RPMI8226 (cell line): ENCODE measurements around the gene TSPAN4.

Source experiments
- DNase-seq: peaks from one replicate; pipeline ENCODE4 v3.0.0-alpha.2; 2015

Gene TSPAN4

GRCh38 chr11:867856-868358 lies 25.3 kb downstream of the TSPAN4 start:
- no peak for DNase-seq

- DNase-seq: no peak
These were observed 25.7 kb downstream of the TSPAN4 start for GRCh38 chr11:868394-868793.

- no peak for DNase-seq
These were observed 26.1 kb downstream of the TSPAN4 start for GRCh38 chr11:868802-869201.

- no peak for DNase-seq
These were observed 26.9 kb downstream of the TSPAN4 start for GRCh38 chr11:869399-870126.

- no peak for DNase-seq
These were observed 27.4 kb downstream of the TSPAN4 start for GRCh38 chr11:870127-870413.

GRCh38 chr11:870418-870817 lies 27.8 kb downstream of the TSPAN4 start:
- DNase-seq: no peak

- no peak for DNase-seq
These were observed 28.8 kb downstream of the TSPAN4 start for GRCh38 chr11:871472-871871.

GRCh38 chr11:872799-873198 lies 30.1 kb downstream of the TSPAN4 start:
- no peak for DNase-seq

- DNase-seq: no peak
These were observed 31.1 kb downstream of the TSPAN4 start for GRCh38 chr11:873706-874105.

GRCh38 chr11:875203-875602 lies 32.6 kb downstream of the TSPAN4 start:
- DNase-seq: no peak

- no peak for DNase-seq
These were observed 33.2 kb downstream of the TSPAN4 start for GRCh38 chr11:875769-876301.

- no peak for DNase-seq
These were observed 33.9 kb downstream of the TSPAN4 start for GRCh38 chr11:876545-876944.

- no peak for DNase-seq
These were observed 34.9 kb downstream of the TSPAN4 start for GRCh38 chr11:877565-877964.

GRCh38 chr11:880447-880846 lies 37.8 kb downstream of the TSPAN4 start:
- DNase-seq: no peak

- no peak for DNase-seq
These were observed 39.9 kb downstream of the TSPAN4 start for GRCh38 chr11:882596-882995.

GRCh38 chr11:883527-883926 lies 40.9 kb downstream of the TSPAN4 start:
- no peak for DNase-seq

GRCh38 chr11:884578-885070 lies 42.0 kb downstream of the TSPAN4 start:
- DNase-seq: no peak

GRCh38 chr11:886568-886967 lies 43.9 kb downstream of the TSPAN4 start:
- DNase-seq: no peak

GRCh38 chr11:887589-887988 lies 44.9 kb downstream of the TSPAN4 start:
- no peak for DNase-seq

- no peak for DNase-seq
These were observed 45.9 kb downstream of the TSPAN4 start for GRCh38 chr11:888310-889212.

- no peak for DNase-seq
These were observed 46.6 kb downstream of the TSPAN4 start for GRCh38 chr11:889257-889656.

- no peak for DNase-seq
These were observed 47.2 kb downstream of the TSPAN4 start for GRCh38 chr11:889687-890475.
